K562 treated with DMSO at 1 percent for 4 hours (cell line): Measurements from ENCODE around the gene RHOXF2. TPM values are rescaled to one million over a fixed set of nuclear protein-coding genes. Genes with fewer than 3 reads are reported as not detected.

Source experiments
- total RNA-seq: library from RNA; unstranded; fragments of 300-600 nt; gene quantifications from 2 replicates; pipeline ENCODE4 v1.2.3, GENCODE V29; 2022; ENCODE audit not compliant: insufficient read depth

The RHOXF2 gene
- 132 TPM in 2 replicates for total RNA-seq

GRCh38 chrX:120158313-120158712, at the start of gene RHOXF2:
TSS of gene RHOXF2 (plus strand) at chrX:120158613. CDS start at chrX:120158751, 138 bp downstream.

GRCh38 chrX:120115438-120115963, 42.9 kb upstream of the RHOXF2 start, which contains the start of gene RHOXF1:
TSS of gene RHOXF1 (minus strand) at chrX:120115913. CDS start at chrX:120115862, 51 bp downstream.

Other genes with a start within 250 kb of the RHOXF2 start
- gene NKAP, start 214.9 kb upstream of the RHOXF2 start, total RNA-seq = 7.4 and 9.1 TPM in 2 replicates
- gene RHOXF2B, start 80.9 kb upstream of the RHOXF2 start, total RNA-seq = 5.6 and 6.5 TPM in 2 replicates
- gene RHOXF1, start 42.7 kb upstream of the RHOXF2 start, total RNA-seq = not detected in 2 replicates
- gene ZBTB33, start 92.2 kb downstream of the RHOXF2 start, total RNA-seq = 9.8 and 11.5 TPM in 2 replicates
- gene TMEM255A, start 152.8 kb downstream of the RHOXF2 start, total RNA-seq = not detected in 2 replicates
- gene ATP1B4, start 203.5 kb downstream of the RHOXF2 start, total RNA-seq = 0.25 TPM in 1 of 2 replicates, not detected in the other